OCI-LY7 (cell line): ENCODE data around the gene EHD2. TPM values are rescaled to one million over a fixed set of nuclear protein-coding genes. Genes with fewer than 3 reads are reported as not detected.
"Not testable (repeated sequence)": the region's sequence is repeated elsewhere in the genome, so short reads cannot be mapped to it uniquely, and the experiment has no call there.

Experiments
- BruUV-seq: library from RNA; stranded (reverse); fragments of 400-500 nt; replicated peaks from 2 replicates; lab custom pipeline; 2021; lab: Mats Ljungman, UMichigan
- CTCF ChIA-PET: fragments of 300-600 bp; sonication (Branson Sonifier 250); formaldehyde crosslinking; loops from one replicate; lab custom pipeline; 2022; ENCODE audit warnings: antibody characterized with exemption; ENCODE audit not compliant: unreplicated experiment; lab: Charles Lee
- POLR2A ChIA-PET: fragments of 300-600 bp; sonication (Branson Sonifier 250); formaldehyde crosslinking; loops from one replicate; lab custom pipeline; 2022; ENCODE audit warnings: antibody characterized with exemption; lab: Charles Lee
- DNase-seq: peaks from one replicate; pipeline ENCODE4 v3.0.0-alpha.2; 2015; ENCODE audit warnings: low spot score
- H2AFZ ChIP-seq: fragments of 200-600 bp; sonication (generic), shearing (Covaris generic); 2 replicates; pipeline ENCODE4 v1.6.1; 2014; ENCODE audit warnings: mild to moderate bottlenecking, antibody characterized with exemption, low read length, moderate library complexity
- H3K27ac ChIP-seq: fragments of 200-600 bp; sonication (generic); 2 replicates; pipeline ENCODE4 v1.5.1; 2014; ENCODE audit warnings: mixed run types, low read depth, mild to moderate bottlenecking, moderate library complexity, low read length, inconsistent platforms; ENCODE audit not compliant: poor library complexity, severe bottlenecking
- H3K36me3 ChIP-seq: fragments of 200-600 bp; sonication (generic); 2 replicates; pipeline ENCODE4 v1.6.1; 2014; ENCODE audit warnings: mild to moderate bottlenecking, antibody characterized with exemption, low read length, moderate library complexity, mixed read lengths; ENCODE audit not compliant: insufficient read depth
- H3K4me1 ChIP-seq: fragments of 200-600 bp; sonication (generic); 2 replicates; pipeline ENCODE4 v1.5.1; 2014; ENCODE audit warnings: mild to moderate bottlenecking, low read length; ENCODE audit not compliant: insufficient read depth, poor library complexity, severe bottlenecking
- H3K4me2 ChIP-seq: fragments of 200-600 bp; sonication (generic); 2 replicates; pipeline ENCODE4 v1.6.1; 2014; ENCODE audit warnings: mild to moderate bottlenecking, low read length
- H3K4me3 ChIP-seq: fragments of 200-600 bp; sonication (generic); 2 replicates; pipeline ENCODE4 v1.5.1; 2014; ENCODE audit warnings: mild to moderate bottlenecking, low read depth, low read length; ENCODE audit not compliant: poor library complexity, severe bottlenecking
- H3K79me2 ChIP-seq: fragments of 200-600 bp; sonication (generic); 2 replicates; pipeline ENCODE4 v1.6.1; 2016; ENCODE audit warnings: low read depth, mild to moderate bottlenecking, low read length, moderate library complexity, mixed read lengths; ENCODE audit not compliant: insufficient read depth
- H3K9me2 ChIP-seq: fragments of 200-600 bp; sonication (generic); 2 replicates; pipeline ENCODE4 v1.6.1; 2016; ENCODE audit warnings: mild to moderate bottlenecking, low read length, mixed read lengths; ENCODE audit not compliant: insufficient read depth
- H3K9me3 ChIP-seq: fragments of 200-600 bp; sonication (generic); 2 replicates; pipeline ENCODE4 v1.6.1; 2014; ENCODE audit warnings: mild to moderate bottlenecking, mixed run types, low read length, mixed read lengths
- H4K20me1 ChIP-seq: fragments of 200-600 bp; sonication (generic); 2 replicates; pipeline ENCODE4 v1.6.1; 2014; ENCODE audit warnings: mild to moderate bottlenecking, antibody characterized with exemption, low read length, moderate library complexity, mixed read lengths; ENCODE audit not compliant: insufficient read depth
- CTCF ChIP-seq: fragments of 200-600 bp; sonication (generic); conservative IDR thresholded peaks from 2 replicates; pipeline ENCODE4 v1.5.1; 2014; ENCODE audit warnings: mild to moderate bottlenecking, antibody characterized with exemption, low read length, moderate library complexity, mixed read lengths
- EZH2phosphoT487 ChIP-seq: fragments of 200-600 bp; sonication (generic); IDR thresholded peaks from 2 replicates; pipeline ENCODE4 v1.6.1; 2018; ENCODE audit warnings: low read depth, borderline replicate concordance, mild to moderate bottlenecking, mixed run types, antibody characterized with exemption, low read length, moderate library complexity, mixed read lengths
- intact Hi-C: fragments of 100-400 bp; cut with micrococcal nuclease; formaldehyde crosslinking; loops from one replicate; pipeline ENCODE4 v1.10.0; 2022; ENCODE audit not compliant: unreplicated experiment
- total RNA-seq, 2 experiments: library from RNA; depleted of rRNA in 1 of 2; stranded (reverse); fragments of >200 nt in 1 of 2; shearing (Covaris generic) in 1 of 2; gene quantifications; 2 replicates each; pipeline ENCODE4 v1.2.3, GENCODE V29; 2014 to 2022

EHD2 gene
- total RNA-seq, 2 experiments from 2014 or later, result not detected

- BruUV-seq, result no TSS peak
- H3K4me2 ChIP-seq, result no peak overlapping the region
Measured at GRCh38 chr19:47663911-47664771, 49.1 kb upstream of the EHD2 start.

DNA sequence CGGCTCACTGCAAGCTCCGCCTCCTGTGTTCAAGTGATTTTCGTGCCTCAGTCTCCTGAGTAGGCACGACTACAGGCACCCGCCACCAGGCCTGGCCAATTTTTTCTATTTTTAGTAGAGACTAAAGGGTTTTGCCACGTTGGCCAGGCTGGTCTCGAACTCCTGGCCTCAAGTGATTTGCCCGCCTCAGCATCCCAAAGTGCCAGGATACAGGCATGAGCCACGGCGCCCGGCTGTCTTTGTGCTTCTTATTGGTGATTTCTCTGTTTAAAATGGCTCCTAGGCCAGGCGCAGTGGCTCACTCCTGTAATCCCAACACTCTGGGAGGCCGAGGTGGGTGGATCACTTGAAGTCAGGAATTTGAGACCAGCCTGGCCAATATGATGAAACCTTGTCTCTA, 44.7 kb upstream of the EHD2 start:
- H3K4me3 ChIP-seq, H3K79me2 ChIP-seq, DNase-seq, H3K4me2 ChIP-seq, H3K4me1 ChIP-seq, BruUV-seq, H2AFZ ChIP-seq, H3K9me2 ChIP-seq, H3K27ac ChIP-seq, intact Hi-C loops, H3K9me3 ChIP-seq, H4K20me1 ChIP-seq, POLR2A ChIA-PET: not testable (repeated sequence)
- CTCF ChIA-PET, result interaction anchor here (0.6 kb wide), 1 partner anchor 294 kb away, joined by 3 read pairs; no protein-coding TSS in a partner anchor
- H3K36me3 ChIP-seq, result peaks cover 15% of the 10 kb centered on the region

More at GRCh38 chr19:47663911-47664771, 49.1 kb upstream of the EHD2 start:
- CTCF ChIA-PET, result no interaction called here
- no peak for DNase-seq
- intact Hi-C loops, result no loop called here
- TF ChIP-seq EZH2phosphoT487 (no peak), CTCF (no peak)
- Histone ChIP-seq H3K27ac (no peak overlapping the region), H3K36me3 (peaks cover 6% of the 10 kb centered on the region; the same call in 1 of the 2 replicates), H3K9me2 (no peaks in the 10 kb centered on the region), H3K9me3 (no peaks in the 10 kb centered on the region), H4K20me1 (no peaks in the 10 kb centered on the region), H2AFZ (no peak overlapping the region), H3K4me1 (no peaks in the 10 kb centered on the region), H3K79me2 (no peaks in the 10 kb centered on the region; the same call in 1 of the 2 replicates), H3K4me3 (no peak overlapping the region)
- POLR2A ChIA-PET, result interaction anchor here (0.5 kb wide), 1 partner anchor 1198 kb away, joined by 3 read pairs; no protein-coding TSS in a partner anchor

DNA sequence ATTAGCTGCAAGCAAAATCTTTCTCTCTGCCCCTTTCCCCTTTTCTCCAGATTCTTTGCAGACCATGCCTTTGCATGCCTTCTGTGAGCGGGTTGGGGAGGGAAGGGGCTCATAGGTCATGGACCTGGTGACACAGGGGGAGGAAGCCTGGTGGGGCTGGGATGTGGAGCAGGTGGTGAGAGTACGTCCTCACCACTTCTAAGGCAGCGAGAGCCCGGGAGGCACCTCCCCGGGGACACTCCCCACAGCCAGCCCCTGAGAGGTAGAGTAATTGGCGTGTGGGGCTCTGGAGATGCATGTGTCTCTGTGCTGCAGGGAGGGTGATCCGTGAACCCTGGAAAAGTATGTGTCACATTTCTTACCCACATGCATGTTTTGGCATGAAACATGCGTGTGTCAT, 42.5 kb upstream of the EHD2 start:
- Histone ChIP-seq H2AFZ (no peak overlapping the region), H3K9me3 (no peaks in the 10 kb centered on the region), H3K79me2 (no peaks in the 10 kb centered on the region), H3K4me2 (no peak overlapping the region), H3K27ac (no peak overlapping the region), H3K4me1 (no peaks in the 10 kb centered on the region), H3K9me2 (no peaks in the 10 kb centered on the region), H3K4me3 (no peak overlapping the region), H4K20me1 (no peaks in the 10 kb centered on the region), H3K36me3 (peaks cover 34% of the 10 kb centered on the region)
- TF ChIP-seq EZH2phosphoT487, result no peak
- no peak for TF ChIP-seq CTCF
- DNase-seq, result no peak
- intact Hi-C loops, result no loop called here
- POLR2A ChIA-PET, result no interaction called here
- CTCF ChIA-PET, result no interaction called here
- no TSS peak for BruUV-seq
